A204.1 (cell line): Measurements from ENCODE around the gene GOLGA8J.
"Not testable (repeated sequence)": the region's sequence is repeated elsewhere in the genome, so short reads cannot be mapped to it uniquely, and the experiment has no call there.

ENCODE experiments used
- FAIRE-seq: peaks from 2 replicates; lab custom pipeline; 2012; peaks lifted over from hg19 to GRCh38; lab: Jason Lieb, UNC

Gene GOLGA8J

DNA sequence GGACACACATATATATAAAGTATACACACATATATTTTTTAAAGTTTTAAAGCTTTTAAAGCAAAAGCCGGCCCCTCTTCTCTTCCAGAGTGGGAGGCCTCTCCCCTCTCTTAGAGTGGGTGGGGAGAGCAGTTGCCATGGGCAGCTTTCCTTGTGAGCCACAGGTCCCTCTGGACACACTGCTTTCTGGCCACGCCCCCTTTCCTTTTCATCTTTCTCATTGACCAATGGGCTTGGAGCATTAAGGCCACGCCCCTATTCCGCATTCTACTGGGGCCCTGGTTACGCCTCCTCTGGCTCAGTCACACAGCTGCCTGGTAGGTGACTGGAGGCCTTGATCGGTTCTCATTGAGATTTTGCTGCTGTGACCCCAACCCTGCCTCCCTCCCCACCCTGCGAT, at the start of gene GOLGA8J:
TSS of gene GOLGA8J (plus strand) at position 301 of the 400 bp plus-strand sequence. CDS start at position 399, 98 bp downstream.
- FAIRE-seq = not testable (repeated sequence)

DNA sequence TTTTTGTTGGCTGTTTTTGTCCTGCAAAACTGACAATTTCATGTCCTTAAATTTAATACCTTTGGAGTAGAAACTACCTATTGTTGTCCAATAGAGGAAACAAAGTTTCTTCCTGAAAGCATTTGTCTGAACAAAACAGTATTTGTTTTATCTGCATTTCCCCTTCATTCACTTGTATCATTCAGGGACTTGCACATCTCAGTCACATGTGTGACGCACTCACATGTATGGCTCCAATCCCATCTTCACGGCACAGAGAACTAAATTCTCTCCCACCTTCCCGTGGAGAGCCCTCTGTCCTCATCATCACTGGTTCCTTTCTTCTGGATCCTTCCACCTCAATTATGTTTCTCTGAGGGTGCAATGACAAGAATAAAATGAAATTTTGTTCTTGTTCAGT, 49.5 kb upstream of the GOLGA8J start:
- FAIRE-seq = no peak

DNA sequence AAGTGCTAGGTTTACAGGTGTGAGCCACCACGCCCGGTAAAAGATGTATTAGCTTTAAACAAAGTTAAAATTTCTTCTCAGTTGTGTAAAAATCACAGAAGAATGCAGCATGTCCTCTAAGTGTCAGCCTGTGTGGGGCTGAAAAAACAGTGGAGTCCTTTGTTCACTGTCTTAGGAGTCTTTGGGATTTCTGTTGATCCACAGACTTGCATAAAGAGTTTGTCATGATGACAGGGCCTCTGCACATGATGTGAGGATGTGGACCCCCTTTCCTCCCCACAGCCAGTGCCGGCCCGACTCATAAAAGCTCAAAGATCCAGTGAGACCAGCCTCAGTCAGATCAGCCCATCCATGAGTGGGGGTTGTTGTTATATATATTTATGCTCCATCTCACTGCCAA, 49.0 kb upstream of the GOLGA8J start:
- FAIRE-seq = no peak

DNA sequence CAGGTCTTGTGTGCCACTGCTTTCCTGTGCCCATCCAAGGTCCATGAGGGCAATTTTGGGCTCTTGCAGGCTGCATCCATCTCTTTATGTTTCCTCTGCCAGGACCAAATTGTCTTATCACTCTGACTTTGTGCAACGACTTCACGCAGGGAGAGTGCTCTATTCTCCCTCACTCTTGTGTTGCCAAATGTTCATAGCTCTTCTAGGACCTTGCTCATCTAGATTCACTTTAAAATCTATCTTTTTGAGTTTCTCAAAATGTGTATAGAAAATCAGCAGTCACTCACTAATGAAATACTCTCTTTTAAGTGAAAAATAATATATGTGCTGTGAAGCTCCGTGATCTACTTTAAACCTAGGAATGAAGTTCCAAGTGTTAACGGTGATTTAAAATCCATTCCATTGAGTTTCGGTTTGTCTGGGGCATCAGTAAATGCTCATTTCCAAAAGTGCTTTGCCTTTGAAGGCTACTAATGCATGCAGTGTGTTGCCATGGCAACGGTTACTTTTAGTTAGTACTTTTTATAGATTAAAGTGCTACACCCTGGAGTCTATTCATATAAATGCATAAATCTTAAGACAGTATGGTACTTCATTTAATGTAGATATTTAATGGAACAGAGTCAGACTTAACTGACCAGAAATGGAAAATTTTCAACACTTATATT, 46.6 kb upstream of the GOLGA8J start:
- no peak for FAIRE-seq

DNA sequence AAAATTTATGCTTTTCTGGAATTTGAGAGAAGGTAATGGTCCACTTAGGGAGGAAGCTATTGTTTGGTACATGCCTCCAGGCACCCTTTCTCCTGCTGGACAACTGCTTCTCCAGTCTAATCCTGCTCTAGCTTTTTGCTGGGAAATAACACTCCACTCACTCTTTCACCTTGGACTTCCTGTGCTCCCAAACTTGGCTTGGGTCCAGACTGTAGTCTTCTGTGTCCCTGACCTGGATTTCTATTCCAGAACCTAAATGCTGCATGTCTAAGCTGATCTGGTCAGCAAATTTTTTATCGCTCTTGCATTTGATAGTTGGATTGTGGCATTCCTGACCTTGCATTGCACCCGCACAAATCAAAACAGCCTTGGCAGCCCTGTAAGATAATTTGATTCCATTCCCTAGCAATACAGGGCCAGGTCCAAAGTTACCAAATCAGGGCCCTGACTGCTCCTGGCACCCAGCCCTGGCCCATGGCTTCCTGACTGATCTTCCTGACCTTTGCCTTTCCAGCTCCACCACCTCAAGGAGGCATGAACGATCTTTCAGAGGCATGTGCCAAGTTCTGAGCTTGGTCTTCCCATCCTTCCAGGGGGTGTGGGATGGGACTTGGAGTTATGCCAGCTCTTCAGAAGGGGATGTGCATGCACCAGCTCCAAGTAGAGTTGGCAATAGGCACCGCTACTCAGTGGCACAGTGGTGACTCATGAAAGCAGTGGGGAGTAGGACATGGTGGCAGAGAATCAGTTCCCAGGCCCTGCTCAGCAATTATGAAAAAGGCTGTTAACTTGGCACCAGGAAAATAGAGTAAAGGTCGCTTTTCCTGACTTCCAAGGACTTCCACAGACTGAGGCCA, 43.9 kb upstream of the GOLGA8J start:
- FAIRE-seq = no peak

DNA sequence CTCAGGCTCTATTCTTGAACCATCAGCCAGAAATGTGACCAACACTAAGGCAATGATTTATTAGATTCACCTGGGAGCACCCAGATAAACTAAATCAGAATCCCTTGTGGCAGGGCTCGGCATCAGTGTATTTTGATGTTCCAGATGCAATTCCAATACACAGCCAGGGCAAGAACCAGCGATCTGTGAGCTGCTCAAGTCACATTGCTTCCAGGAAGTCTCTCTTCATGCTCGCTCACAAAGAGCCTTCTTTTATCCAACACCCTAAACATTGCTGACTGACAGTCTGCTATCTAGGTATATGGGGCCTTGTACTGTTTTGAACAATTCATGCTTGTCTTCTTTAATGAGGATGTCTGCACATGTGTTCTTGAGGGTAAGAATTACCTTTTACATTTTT, 40.9 kb upstream of the GOLGA8J start:
- FAIRE-seq = no peak

GRCh38 chr15:30042556-30042955, 40.2 kb upstream of the GOLGA8J start:
- FAIRE-seq = no peak

- FAIRE-seq = no peak
Observed at GRCh38 chr15:30043211-30043655, 39.5 kb upstream of the GOLGA8J start.

DNA sequence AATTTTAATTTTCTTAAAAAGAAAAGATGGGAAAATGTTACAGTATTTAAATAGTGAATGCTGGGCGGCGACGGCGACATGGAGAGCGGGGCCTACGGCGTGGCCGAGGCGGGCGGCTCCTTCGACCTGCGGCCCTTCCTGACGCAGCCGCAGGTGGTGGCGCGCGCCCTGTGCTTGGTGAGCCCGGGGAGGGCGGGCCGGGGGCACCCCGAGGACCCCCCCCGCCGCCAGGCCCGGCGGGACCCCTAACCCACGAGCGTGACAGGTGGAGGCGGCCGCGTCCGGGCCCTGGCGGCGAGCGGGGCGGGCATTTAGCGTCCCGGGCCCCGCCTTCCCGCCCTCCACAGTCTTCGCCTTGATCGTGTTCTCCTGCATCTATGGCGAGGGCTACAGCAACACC, 38.4 kb upstream of the GOLGA8J start:
- no peak for FAIRE-seq

DNA sequence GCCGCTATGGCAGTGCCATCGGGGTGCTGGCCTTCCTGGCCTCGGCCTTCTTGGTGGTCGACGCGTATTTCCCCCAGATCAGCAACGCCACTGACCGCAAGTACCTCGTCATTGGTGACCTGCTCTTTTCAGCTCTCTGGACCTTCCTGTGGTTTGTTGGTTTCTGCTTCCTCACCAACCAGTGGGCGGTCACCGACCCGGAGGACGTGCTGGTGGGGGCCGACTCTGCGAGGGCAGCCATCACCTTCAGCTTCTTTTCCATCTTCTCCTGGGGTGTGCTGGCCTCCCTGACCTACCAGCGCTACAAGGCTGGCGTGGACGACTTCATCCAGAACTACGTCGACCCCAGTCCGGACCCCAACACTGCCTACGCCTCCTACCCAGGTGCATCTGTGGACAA, 37.9 kb upstream of the GOLGA8J start:
- FAIRE-seq = not testable (repeated sequence)

DNA sequence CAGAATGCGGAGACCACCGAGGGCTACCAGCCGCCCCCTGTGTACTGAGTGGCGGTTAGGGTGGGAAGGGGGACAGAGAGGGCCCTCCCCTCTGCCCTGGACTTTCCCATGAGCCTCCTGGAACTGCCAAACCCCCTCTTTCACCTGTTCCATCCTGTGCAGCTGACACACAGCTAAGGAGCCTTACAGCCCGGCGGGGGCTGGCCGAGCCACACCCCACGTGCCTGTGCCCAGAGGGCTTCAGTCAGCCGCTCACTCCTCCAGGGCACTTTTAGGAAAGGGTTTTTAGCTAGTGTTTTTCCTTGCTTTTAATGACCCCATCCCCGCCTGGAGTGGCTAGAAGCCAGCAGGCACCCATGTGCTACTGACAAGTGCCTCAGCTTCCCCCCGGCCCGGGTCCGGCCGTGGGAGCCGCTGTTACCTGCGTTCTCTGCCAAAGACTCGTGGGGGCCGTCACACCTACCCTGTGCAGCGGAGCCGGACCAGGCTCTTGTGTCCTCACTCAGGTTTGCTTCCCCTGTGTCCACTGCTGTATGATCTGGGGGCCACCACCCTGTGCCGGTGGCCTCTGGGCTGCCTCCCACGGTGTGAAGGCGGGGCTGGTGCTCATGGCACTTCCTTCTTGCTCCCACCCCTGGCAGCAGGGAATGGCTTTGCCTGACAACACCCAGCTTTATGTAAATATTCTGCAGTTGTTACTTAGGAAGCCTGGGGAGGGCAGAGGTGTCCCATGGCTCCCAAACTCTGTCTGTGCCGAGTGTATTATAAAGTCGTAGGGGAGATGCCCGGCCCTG, 37.3 kb upstream of the GOLGA8J start:
- FAIRE-seq = not testable (repeated sequence)

- FAIRE-seq = no peak
Observed at GRCh38 chr15:30046430-30046829, 36.3 kb upstream of the GOLGA8J start.

GRCh38 chr15:30055604-30056003, 27.2 kb upstream of the GOLGA8J start:
- no peak for FAIRE-seq

DNA sequence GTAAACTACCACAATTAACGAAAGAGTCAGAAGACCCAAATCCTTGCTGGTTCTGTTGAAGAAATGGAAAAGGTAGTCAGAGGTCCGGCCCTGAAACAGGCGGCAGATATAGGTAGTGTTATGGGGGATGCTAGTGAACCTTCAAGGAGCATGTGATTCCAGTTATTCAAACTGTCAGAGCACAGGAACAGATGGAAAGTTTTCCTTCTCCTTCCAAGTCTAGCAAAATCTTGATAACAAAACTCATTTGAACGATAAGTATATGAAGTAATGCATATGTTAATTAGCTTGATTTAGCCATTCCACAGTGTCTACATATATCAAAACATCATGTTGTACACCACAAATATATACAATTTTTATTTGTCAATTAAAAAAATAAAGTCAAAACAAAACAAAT, 26.6 kb upstream of the GOLGA8J start:
- FAIRE-seq = no peak

- no peak for FAIRE-seq
Observed at GRCh38 chr15:30059771-30060170, 23.0 kb upstream of the GOLGA8J start.

DNA sequence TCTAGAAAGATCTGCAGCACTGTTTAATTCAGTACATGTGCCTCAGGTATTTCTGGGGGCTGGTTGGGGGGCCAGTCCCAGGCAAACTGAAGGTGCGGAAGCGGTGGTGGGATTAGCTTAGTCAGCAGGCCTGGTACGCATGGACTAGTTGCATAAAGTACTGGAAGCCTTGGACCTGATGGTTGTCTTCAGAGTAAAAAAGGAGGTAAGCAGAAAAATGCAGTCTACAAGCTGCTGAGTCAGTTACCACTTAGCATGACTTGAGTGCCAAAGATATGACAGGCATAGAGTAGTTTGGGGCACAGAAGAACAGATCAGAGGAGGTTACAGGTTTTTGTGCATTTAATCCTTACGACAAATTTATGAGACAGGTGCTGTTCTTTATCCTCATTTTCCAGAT, 19.9 kb upstream of the GOLGA8J start:
- FAIRE-seq = no peak

DNA sequence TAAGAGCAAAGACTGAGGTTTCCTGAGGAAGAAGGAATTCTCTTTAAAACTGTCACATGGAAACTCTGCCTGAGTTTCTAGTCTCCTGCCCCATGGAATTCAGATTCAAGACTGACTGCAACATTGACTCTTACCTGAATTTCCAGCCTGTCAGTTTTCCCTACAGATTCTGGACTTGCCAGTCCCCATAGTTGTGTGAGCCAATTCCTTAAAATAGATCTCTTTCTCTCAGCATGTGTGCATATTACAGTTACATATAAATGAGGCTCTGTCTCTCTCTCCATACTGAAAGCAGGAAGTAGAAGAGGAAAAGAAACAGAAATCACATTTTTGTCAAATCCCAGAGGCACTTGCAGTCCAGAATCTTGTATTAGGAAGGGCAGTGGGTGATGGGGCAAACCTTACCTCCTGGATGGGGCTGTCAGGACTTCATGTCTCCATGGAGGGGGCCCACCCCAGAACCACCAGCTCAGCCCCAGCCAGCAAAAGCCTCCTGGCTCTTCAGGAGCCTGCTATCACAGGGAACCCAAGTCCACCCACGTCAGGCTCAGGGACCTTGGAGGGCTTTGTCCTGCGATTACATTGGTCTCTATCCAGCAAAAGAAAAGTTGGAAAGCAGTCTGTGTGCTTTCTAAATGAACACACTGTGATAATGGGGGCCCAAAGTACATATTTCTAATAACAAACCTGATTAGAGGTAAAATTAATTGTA, 18.8 kb upstream of the GOLGA8J start:
- no peak for FAIRE-seq

DNA sequence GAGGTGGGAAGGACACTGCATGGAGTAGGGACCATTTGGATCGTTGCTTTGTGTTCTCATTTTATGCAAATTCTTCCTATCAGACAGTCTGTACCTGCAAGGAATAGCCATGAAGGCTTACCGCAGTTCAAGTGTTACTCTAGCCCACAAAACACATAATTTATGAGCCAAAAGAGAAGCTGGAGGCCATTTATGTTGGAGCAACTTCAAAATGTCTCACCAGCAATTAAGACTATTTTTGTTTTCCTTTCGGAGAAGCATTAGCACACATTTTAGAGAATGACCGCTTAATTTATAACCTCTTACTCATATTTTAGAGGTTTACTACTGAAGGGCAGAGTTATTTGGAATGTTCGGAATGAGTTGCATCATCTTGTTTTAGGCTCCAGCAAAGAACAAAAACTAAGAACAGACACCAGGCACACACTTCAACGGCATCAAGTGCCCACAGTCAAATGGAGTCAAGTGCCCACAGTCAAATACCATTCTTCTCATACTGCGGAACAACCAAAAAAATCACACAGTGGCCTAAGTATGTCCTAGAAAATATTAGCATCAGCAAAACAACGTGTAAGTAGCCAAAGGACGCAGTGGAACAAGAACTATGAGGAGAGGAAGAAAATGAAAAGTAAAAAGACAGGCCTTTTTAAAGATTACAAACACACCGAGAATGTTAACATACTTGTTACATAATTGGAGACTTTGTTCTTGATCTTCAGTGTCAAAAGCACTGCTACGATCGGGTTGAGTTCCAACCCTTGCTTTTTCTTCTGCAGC, 17.5 kb upstream of the GOLGA8J start:
- FAIRE-seq = no peak

- no peak for FAIRE-seq
Observed at GRCh38 chr15:30068326-30068725, 14.4 kb upstream of the GOLGA8J start.

DNA sequence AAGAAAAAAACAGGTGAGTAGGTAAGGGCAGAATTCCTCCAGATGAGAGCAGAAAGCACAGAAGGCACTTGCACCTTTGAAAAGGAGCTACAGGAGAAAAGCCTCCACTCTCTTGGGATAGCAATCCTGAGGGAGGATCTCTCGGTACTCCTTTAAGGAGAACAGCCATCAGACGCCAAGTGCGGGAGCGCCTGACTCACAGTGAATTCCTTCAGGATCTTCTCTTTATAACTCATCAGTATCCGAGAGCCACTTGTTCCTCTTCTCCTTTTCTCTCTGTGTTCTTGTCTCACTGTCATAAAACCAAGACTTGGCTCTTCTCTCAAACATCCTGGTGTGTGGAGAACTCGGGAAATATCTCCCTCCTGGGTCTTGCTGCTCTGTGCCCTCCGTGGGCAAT, 10.1 kb upstream of the GOLGA8J start:
- no peak for FAIRE-seq

DNA sequence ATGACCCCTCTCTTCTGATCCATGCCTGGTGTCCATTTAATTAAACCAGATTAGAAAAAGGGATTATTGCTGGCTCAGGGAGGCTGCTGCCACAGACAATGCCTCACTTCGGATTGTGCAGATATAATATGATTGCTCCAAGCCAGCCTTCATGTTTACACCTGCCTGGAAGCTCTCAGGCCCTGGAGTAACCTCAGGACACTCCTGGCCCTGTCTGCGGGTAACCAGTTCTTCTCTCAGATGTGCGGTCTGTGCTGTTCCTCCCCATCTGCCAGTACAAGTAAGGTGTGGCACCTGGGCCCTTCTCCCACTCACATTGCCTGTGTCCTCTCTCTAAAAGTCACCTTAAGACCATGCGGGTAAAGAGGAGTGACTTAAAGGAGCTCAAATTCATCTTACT, 8.8 kb upstream of the GOLGA8J start:
- no peak for FAIRE-seq
